HL-60/S4 treated with retinoic acid at 250 ng/mL for 4 days and 3 days (cell line): ENCODE results near the gene HIRA.

Experiments used
- in situ Hi-C: fragments of 300-500 bp; cut with MboI; formaldehyde crosslinking; loops from 2 replicates; pipeline ENCODE4 v1.7.0; 2022; ENCODE audit warnings: low sequenced_read_pairs

HIRA gene

GRCh38 chr22:19464546-19464945, 33.0 kb upstream of the HIRA start:
- in situ Hi-C loops = no loop called here

- in situ Hi-C loops = no loop called here
Measured at GRCh38 chr22:19463491-19464469, 32.2 kb upstream of the HIRA start.

- in situ Hi-C loops = no loop called here
Measured at GRCh38 chr22:19463008-19463407, 31.5 kb upstream of the HIRA start.

GRCh38 chr22:19461506-19461905, 30.0 kb upstream of the HIRA start:
- in situ Hi-C loops = no loop called here

GRCh38 chr22:19460036-19460435, 28.5 kb upstream of the HIRA start:
- in situ Hi-C loops = no loop called here

- in situ Hi-C loops = no loop called here
Measured at GRCh38 chr22:19457828-19458428, 26.4 kb upstream of the HIRA start.

GRCh38 chr22:19456541-19456940, 25.0 kb upstream of the HIRA start:
- in situ Hi-C loops = no loop called here

GRCh38 chr22:19455585-19456370, 24.2 kb upstream of the HIRA start:
- in situ Hi-C loops = no loop called here

- in situ Hi-C loops = no loop called here
Measured at GRCh38 chr22:19455033-19455432, 23.5 kb upstream of the HIRA start.

- in situ Hi-C loops = no loop called here
Measured at GRCh38 chr22:19454156-19454555, 22.6 kb upstream of the HIRA start.

GRCh38 chr22:19453718-19454117, 22.2 kb upstream of the HIRA start:
- in situ Hi-C loops = no loop called here

GRCh38 chr22:19451570-19451969, 20.0 kb upstream of the HIRA start:
- in situ Hi-C loops = no loop called here

GRCh38 chr22:19450363-19451175, 19.0 kb upstream of the HIRA start:
- in situ Hi-C loops = no loop called here

GRCh38 chr22:19449422-19449767, 17.9 kb upstream of the HIRA start:
- in situ Hi-C loops = no loop called here

GRCh38 chr22:19448739-19449421, 17.3 kb upstream of the HIRA start:
- in situ Hi-C loops = no loop called here

- in situ Hi-C loops = no loop called here
Measured at GRCh38 chr22:19448076-19448607, 16.6 kb upstream of the HIRA start.

- in situ Hi-C loops = no loop called here
Measured at GRCh38 chr22:19447330-19448075, 16.0 kb upstream of the HIRA start, which contains the start of gene C22orf39. Gene C22orf39 (minus strand): TSS chr22:19447711. CDS start chr22:19447688, 23 bp downstream.

- in situ Hi-C loops = no loop called here
Measured at GRCh38 chr22:19446603-19447329, 15.2 kb upstream of the HIRA start.
